ENCODE results near the gene NMNAT2. TPM values are rescaled to one million over a fixed set of nuclear protein-coding genes. Genes with fewer than 3 reads are reported as not detected.

NMNAT2 gene
- total RNA-seq, 4 donors from 2014 or later = 0.20 to 0.48 (median 0.27) TPM; not detected in 1

GRCh38 chr1:183461350-183461749 lies 43.2 kb upstream of the NMNAT2 start:
- H3K9me3 ChIP-seq = no peaks in the 10 kb centered on the region
- in situ Hi-C loops (cut with MboI; ENCODE audit: low pct_ligation_motif_present in 1 of 4, low pct_unique_long_range_greater_than_20kb in 1 of 4, low sequenced_read_pairs in 3 of 4) = loop anchor here in 1 of 4 donors (25.0 kb wide), 2 partner anchors 176 to 451 kb away; partner anchors contain the start of gene ARPC5
- H3K4me1 ChIP-seq = peaks cover 0 to 10% (median 0%) of the 10 kb centered on the region in 4 donors
- peak; percentile 13 for DNase-seq
- H3K36me3 ChIP-seq = no peaks in the 10 kb centered on the region
- no peak overlapping the region for H3K27ac ChIP-seq
- no peak overlapping the region for H3K4me3 ChIP-seq
- intact Hi-C loops (cut with DNase I; ENCODE audit: low total_unique reads) = no loop called here
- WGBS, 2 donors (ENCODE audit: low coverage in 1 of 2) = 14 to 58% methylated on average over 1 of the region's 1 CpG
- H3K27me3 ChIP-seq = no peaks in the 10 kb centered on the region
- TF ChIP-seq CTCF (IDR thresholded peaks at IDR 0.05) (no peak), POLR2A (IDR thresholded peaks at IDR 0.05) (no peak), EP300 (IDR thresholded peaks at IDR 0.05; ENCODE audit: low read depth) (no peak), POLR2AphosphoS5 (IDR thresholded peaks at IDR 0.05) (no peak)

- DNase-seq = no peak
- TF ChIP-seq POLR2AphosphoS5 (IDR thresholded peaks at IDR 0.05) = no peak
- TF ChIP-seq CTCF (IDR thresholded peaks at IDR 0.05) = no peak
- no peak for TF ChIP-seq EP300 (IDR thresholded peaks at IDR 0.05; ENCODE audit: low read depth)
- no peak for TF ChIP-seq POLR2A (IDR thresholded peaks at IDR 0.05)
- Histone ChIP-seq H3K4me1 (peaks cover 0 to 10% (median 0%) of the 10 kb centered on the region in 4 donors), H3K9me3 (no peaks in the 10 kb centered on the region), H3K27me3 (no peaks in the 10 kb centered on the region), H3K27ac (no peak overlapping the region), H3K36me3 (no peaks in the 10 kb centered on the region), H3K4me3 (no peak overlapping the region)
- 74 to 100% methylated on average over 2 of the region's 2 CpGs for WGBS, 2 donors (ENCODE audit: low coverage in 1 of 2)
- in situ Hi-C loops (cut with MboI; ENCODE audit: low pct_ligation_motif_present in 1 of 4, low pct_unique_long_range_greater_than_20kb in 1 of 4, low sequenced_read_pairs in 3 of 4) (loop anchor here in 1 of 4 donors (25.0 kb wide), 2 partner anchors 177 to 452 kb away; partner anchors contain the start of gene ARPC5), intact Hi-C loops (cut with DNase I; ENCODE audit: low total_unique reads) (no loop called here)
These were observed 42.4 kb upstream of the NMNAT2 start for GRCh38 chr1:183460596-183460995.

GRCh38 chr1:183457449-183457848 lies 39.3 kb upstream of the NMNAT2 start:
- no peak for DNase-seq
- no peaks in the 10 kb centered on the region for H3K27me3 ChIP-seq
- no peaks in the 10 kb centered on the region for H3K9me3 ChIP-seq
- in situ Hi-C loops (cut with MboI; ENCODE audit: low pct_ligation_motif_present in 1 of 4, low pct_unique_long_range_greater_than_20kb in 1 of 4, low sequenced_read_pairs in 3 of 4) (loop anchor here in 1 of 4 donors (25.0 kb wide), 2 partner anchors 180 to 455 kb away; partner anchors contain the start of gene ARPC5), intact Hi-C loops (cut with DNase I; ENCODE audit: low total_unique reads) (no loop called here)
- TF ChIP-seq POLR2A (IDR thresholded peaks at IDR 0.05) (no peak), CTCF (IDR thresholded peaks at IDR 0.05) (no peak), EP300 (IDR thresholded peaks at IDR 0.05; ENCODE audit: low read depth) (no peak), POLR2AphosphoS5 (IDR thresholded peaks at IDR 0.05) (no peak)
- 70 to 83% methylated on average over 1 to 3 of the region's 3 CpGs for WGBS, 2 donors (ENCODE audit: low coverage in 1 of 2)
- H3K27ac ChIP-seq = no peak overlapping the region
- H3K36me3 ChIP-seq = no peaks in the 10 kb centered on the region
- H3K4me3 ChIP-seq = no peak overlapping the region
- peaks cover 0 to 10% (median 0%) of the 10 kb centered on the region in 4 donors for H3K4me1 ChIP-seq

GRCh38 chr1:183456826-183457225 lies 38.6 kb upstream of the NMNAT2 start:
- Histone ChIP-seq H3K27me3 (no peaks in the 10 kb centered on the region), H3K4me1 (peaks cover 0 to 8% (median 0%) of the 10 kb centered on the region in 4 donors), H3K27ac (no peak overlapping the region), H3K36me3 (no peaks in the 10 kb centered on the region), H3K4me3 (no peak overlapping the region), H3K9me3 (no peaks in the 10 kb centered on the region)
- in situ Hi-C loops (cut with MboI; ENCODE audit: low pct_ligation_motif_present in 1 of 4, low pct_unique_long_range_greater_than_20kb in 1 of 4, low sequenced_read_pairs in 3 of 4) = loop anchor here in 1 of 4 donors (25.0 kb wide), 2 partner anchors 180 to 455 kb away; partner anchors contain the start of gene ARPC5
- TF ChIP-seq POLR2A (IDR thresholded peaks at IDR 0.05) (no peak), POLR2AphosphoS5 (IDR thresholded peaks at IDR 0.05) (no peak), EP300 (IDR thresholded peaks at IDR 0.05; ENCODE audit: low read depth) (no peak), CTCF (IDR thresholded peaks at IDR 0.05) (no peak)
- 86 to 94% methylated on average over 1 of the region's 1 CpG for WGBS, 2 donors (ENCODE audit: low coverage in 1 of 2)
- intact Hi-C loops (cut with DNase I; ENCODE audit: low total_unique reads) = no loop called here
- no peak for DNase-seq

Data from transverse colon (tissue), 4 donors.